Fibroblast of villous mesenchyme (primary cell): ENCODE data around the gene MYBPC3. TPM values are rescaled to one million over a fixed set of nuclear protein-coding genes. Genes with fewer than 3 reads are reported as not detected.

ENCODE experiments used
- DNase-seq: peaks from one replicate; pipeline ENCODE4 v3.0.0-alpha.2; 2010; ENCODE audit warnings: low read depth
- H3K4me3 ChIP-seq: 2 replicates; pipeline ENCODE4 v1.5.1; 2011; ENCODE audit warnings: low read depth, mild to moderate bottlenecking, low read length
- CTCF ChIP-seq: IDR thresholded peaks from 2 replicates; pipeline ENCODE4 v1.5.1; 2012; ENCODE audit warnings: low read depth, mild to moderate bottlenecking, low read length; ENCODE audit not compliant: insufficient read depth
- total RNA-seq: library from RNA; depleted of rRNA; stranded (reverse); fragments of >200 nt; gene quantifications from 2 replicates; pipeline ENCODE4 v1.2.3, GENCODE V29; 2012

Gene MYBPC3
- total RNA-seq, 1 donor, result not detected

- H3K4me3 ChIP-seq, result no peak overlapping the region
- DNase-seq, result no peak
- no peak for TF ChIP-seq CTCF
These were observed 25.1 kb upstream of the MYBPC3 start for GRCh38 chr11:47377571-47378009.

GRCh38 chr11:47376525-47377371 lies 24.2 kb upstream of the MYBPC3 start:
- no peak for DNase-seq
- no peak overlapping the region for H3K4me3 ChIP-seq
- TF ChIP-seq CTCF, result no peak

- no peak for DNase-seq
- H3K4me3 ChIP-seq, result no peak overlapping the region
- TF ChIP-seq CTCF, result no peak
These were observed 23.6 kb upstream of the MYBPC3 start for GRCh38 chr11:47376107-47376524.

- TF ChIP-seq CTCF, result no peak
- no peak for DNase-seq
- H3K4me3 ChIP-seq, result no peak overlapping the region
These were observed 23.1 kb upstream of the MYBPC3 start for GRCh38 chr11:47375546-47376085.

- DNase-seq, result no peak
- no peak for TF ChIP-seq CTCF
- no peak overlapping the region for H3K4me3 ChIP-seq
These were observed 22.5 kb upstream of the MYBPC3 start for GRCh38 chr11:47375020-47375419.

GRCh38 chr11:47374720-47375019 lies 22.2 kb upstream of the MYBPC3 start:
- DNase-seq, result no peak
- no peak for TF ChIP-seq CTCF

More at GRCh38 chr11:47374720-47375019, 22.2 kb upstream of the MYBPC3 start:
- no peak overlapping the region for H3K4me3 ChIP-seq
